ENCODE results near the gene PRRT4. TPM values are rescaled to one million over a fixed set of nuclear protein-coding genes. Genes with fewer than 3 reads are reported as not detected.

Gene PRRT4
- total RNA-seq, 2 donors from 2014 or later = 0.27 TPM; not detected in 1

DNA sequence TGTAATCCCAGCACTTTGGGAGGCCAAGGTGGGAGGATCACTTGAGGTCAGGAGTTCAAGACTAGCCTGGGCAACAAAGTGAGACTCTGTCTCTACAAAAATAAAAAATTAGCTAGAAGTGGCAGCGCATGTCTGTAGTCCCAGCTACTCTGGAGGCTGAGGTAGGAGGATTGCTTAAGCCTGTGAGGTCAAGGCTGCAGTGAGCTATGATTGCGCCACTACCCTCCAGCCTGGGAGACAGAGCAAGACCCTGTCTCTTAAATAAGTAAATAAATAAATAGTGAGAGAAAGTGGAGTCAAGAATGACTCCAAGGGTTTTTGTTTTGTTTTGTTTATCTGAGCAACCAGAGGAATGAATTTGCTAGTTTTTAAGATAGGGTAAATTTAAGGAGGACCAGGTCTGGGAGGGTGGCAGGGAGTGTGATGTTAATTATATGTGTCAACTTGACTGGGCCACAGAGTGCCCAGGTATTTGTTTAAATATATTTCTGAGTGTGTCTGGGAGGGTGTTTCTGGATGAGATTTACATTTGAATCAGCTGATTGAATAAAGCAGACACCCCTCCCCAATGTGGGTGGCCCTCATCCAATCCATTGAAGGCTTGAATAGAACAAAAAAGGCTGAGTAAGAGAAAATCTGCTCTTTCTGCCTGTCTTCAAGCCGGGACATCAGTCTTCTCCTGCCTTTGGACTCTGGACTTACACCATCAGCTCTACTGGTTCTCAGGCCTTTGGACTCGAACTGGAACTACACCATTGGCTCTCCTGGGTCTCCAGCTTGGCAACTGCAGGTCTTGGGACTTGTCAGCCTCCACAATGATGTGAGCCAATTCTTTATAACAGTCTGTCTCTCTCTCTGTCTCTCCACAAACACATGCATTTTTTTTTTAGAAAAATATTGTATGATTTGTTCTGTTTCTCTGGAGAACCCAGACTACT lies 24.8 kb upstream of the PRRT4 start:
- no peak overlapping the region for H3K27ac Mint-ChIP-seq
- no peaks in the 10 kb centered on the region for H3K9me3 Mint-ChIP-seq
- ATAC-seq = no peak

DNA sequence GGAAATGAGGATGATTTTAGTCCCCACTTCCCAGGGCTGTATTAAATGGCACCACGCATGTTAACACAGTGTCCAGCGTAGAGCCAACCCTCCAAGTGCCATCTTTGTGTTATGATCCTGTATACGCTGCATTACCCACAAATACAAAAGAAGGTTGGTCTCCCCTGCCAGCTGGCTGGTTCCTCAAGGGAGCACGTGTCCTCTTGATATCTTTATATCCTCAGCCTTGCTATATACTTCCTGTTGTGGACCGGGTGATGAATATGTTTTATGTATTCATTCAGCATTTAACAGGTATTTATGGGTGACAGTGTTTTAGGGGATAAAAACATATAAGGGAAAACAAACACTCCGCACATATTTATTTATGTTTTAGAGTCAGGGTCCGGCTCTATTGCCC lies 23.2 kb upstream of the PRRT4 start:
- DNase-seq (ENCODE audit: low spot score in 2 of 2) (no peak), ATAC-seq (no peak)
- H3K36me3 Mint-ChIP-seq = no peaks in the 10 kb centered on the region
- H3K9me3 Mint-ChIP-seq = no peaks in the 10 kb centered on the region
- no peak overlapping the region for H3K27ac Mint-ChIP-seq

More for the DNA sequence above, 24.8 kb upstream of the PRRT4 start:
- no peaks in the 10 kb centered on the region for H3K36me3 Mint-ChIP-seq
- no peak for DNase-seq (ENCODE audit: low spot score in 2 of 2)

DNA sequence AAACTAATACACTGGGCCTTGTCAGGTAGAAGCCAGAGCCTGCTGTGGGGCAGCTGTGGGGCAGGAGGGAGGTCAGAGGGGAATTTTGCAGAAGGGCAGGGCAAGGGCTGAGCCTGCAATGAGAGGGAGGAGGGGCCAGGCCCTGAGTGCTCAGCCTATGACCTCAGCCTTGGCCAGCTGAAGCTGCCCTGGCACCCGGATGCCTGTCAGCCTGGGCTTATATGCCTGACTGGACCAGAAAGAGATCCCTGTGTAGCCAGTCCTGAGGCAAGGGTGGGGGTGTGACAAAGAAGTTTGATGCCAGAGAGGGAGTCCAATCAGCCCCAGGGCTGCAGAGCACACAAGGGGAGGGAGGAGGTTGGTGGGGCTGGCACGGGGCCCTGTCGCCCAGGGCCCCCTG lies 22.3 kb upstream of the PRRT4 start:
- no peak for ATAC-seq
- DNase-seq (ENCODE audit: low spot score in 2 of 2) = no peak
- Mint-ChIP-seq H3K36me3 (no peaks in the 10 kb centered on the region), H3K9me3 (no peaks in the 10 kb centered on the region), H3K27ac (no peak overlapping the region)

DNA sequence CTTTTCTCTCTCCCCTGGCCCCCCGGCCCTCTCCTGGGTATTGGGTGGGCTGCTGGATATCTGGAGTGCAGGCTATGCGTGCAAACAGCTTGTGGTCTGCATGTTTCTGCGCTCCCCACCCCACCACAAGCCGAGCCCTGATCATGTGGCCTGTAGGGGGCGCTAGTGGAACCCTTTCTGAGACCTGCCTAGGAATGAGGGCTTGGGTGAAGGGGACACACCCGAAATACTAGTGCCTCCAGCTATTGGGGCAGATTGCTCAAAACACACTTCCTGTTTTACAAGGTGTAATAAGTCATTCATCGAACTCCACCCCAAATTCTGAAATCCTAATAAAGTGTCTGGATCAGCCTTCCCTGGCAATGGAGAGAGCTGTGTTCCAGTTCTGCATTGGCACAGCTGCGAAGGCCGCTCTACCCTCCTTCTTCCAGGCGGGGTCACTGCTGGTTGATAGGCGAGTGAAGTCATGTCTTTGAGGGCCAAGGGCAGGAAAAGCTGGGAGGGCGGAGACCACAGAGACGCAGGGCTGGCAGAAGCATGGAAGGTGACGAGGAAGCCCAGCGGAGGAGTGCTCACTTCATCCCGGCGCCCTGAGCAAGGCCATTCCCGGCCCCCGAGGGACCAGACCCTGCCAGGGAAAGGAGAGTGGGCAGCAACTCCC lies 19.8 kb upstream of the PRRT4 start:
- H3K36me3 Mint-ChIP-seq = no peaks in the 10 kb centered on the region
- ATAC-seq = peak in 1 of 2 donors; percentile 75
- H3K27ac Mint-ChIP-seq = no peak overlapping the region
- no peaks in the 10 kb centered on the region for H3K9me3 Mint-ChIP-seq
- DNase-seq (ENCODE audit: low spot score in 2 of 2) = peak in 1 of 2 donors; percentile 74

DNA sequence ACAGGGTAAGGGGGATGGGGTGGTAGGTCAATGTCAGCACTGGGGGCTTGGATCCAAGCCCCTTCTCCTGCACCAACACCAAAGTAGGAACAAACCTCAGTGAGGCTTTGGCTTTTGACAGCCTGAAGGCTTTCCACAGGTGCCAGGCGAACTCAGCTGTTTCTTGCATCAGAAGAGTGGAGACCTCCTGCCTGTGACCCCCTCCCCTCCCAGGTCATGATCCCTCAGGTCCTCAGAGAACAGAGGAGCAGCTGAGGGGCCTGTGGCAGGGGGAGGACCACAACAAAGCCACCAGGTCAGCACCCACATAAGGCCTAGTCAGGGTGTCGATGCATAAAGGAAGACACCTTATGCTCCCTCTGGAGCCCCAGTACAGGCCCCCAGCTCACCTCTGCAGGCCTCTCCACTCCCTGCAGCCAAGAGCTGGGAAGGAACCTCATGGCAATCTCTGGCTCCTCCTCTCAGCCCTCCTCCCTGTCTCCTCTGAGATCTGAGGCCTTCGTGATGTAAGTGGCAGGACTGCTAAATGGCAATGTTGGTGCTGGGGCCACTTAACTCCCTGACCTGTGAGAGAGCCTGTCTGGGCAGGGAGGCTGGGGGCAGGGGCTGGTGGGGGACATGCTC lies 19.1 kb upstream of the PRRT4 start:
- ATAC-seq (peak in 1 of 2 donors; percentile 33), DNase-seq (ENCODE audit: low spot score in 2 of 2) (no peak)
- Mint-ChIP-seq H3K36me3 (no peaks in the 10 kb centered on the region), H3K27ac (no peak overlapping the region), H3K9me3 (no peaks in the 10 kb centered on the region)

DNA sequence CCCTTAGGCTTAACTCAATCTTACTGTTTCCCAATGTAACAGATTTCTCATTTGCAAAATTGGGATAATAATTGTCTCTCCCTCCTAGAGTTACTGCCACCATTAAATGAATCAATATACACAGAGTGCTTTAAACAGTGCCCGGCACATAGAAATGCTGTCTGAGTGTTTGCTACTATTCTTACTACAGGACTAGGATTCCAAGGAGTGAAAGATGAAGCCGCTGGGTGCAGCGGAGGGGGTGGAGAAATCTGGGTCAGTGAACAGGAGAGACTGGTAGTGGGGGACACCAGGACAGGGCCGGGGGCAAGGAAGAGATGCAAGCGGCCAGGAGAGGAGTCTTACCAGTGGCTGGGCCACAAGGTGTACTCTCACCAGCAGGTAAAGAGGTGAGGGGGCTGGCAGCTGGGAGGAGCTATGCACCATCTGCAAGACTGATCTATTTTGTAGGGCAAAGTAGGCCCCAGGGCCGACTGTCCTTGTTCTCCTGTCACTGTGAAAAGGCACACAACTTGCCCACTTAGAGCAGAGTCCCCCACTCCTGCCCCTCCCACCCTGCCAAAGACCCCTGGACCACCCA lies 18.5 kb upstream of the PRRT4 start:
- Mint-ChIP-seq H3K36me3 (no peaks in the 10 kb centered on the region), H3K27ac (peak overlapping the region in 1 of 2 donors; percentile 11), H3K9me3 (no peaks in the 10 kb centered on the region)
- DNase-seq (ENCODE audit: low spot score in 2 of 2) = no peak
- ATAC-seq = no peak

DNA sequence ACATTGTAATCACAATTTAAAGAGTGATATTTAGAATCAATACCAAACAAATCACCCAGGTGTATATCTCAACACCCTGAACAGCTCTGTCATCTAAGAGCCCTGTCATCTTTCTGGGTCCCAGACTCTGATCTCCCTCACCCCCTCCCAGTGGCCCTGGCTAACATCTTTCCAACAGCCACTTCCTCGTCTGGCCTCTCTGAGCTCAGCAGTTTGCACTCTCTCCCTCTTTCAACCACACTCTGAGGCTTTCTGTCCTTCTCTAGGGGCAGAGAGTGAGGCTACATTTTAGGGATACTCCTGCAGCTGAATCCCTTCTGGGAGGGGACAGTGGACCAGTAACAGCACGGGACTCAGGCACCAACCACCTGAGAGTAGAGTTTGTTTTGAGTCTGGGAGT lies 17.1 kb upstream of the PRRT4 start:
- no peak for ATAC-seq
- H3K27ac Mint-ChIP-seq = no peak overlapping the region
- no peaks in the 10 kb centered on the region for H3K9me3 Mint-ChIP-seq
- DNase-seq (ENCODE audit: low spot score in 2 of 2) = no peak
- no peaks in the 10 kb centered on the region for H3K36me3 Mint-ChIP-seq

DNA sequence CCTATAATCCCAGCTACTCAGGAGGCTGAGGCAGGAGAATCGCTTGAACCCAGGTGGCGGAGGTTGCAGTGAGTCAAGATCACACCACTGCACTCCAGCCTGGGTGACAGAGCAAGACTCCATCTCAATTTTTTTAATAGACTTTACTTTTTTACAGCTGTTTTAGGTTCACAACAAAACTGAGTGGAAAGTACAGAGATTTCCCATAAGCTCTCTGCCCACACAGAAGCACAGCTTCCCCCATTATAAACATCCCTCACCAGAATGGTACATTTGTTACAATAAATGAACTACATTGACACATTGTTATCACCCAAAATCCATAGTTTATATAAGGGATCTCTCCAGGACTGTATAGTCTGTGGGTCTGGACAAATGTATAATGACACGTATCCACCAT lies 14.6 kb upstream of the PRRT4 start:
- ATAC-seq (no peak), DNase-seq (ENCODE audit: low spot score in 2 of 2) (no peak)
- H3K9me3 Mint-ChIP-seq = no peaks in the 10 kb centered on the region
- H3K27ac Mint-ChIP-seq = no peak overlapping the region
- H3K36me3 Mint-ChIP-seq = no peaks in the 10 kb centered on the region

DNA sequence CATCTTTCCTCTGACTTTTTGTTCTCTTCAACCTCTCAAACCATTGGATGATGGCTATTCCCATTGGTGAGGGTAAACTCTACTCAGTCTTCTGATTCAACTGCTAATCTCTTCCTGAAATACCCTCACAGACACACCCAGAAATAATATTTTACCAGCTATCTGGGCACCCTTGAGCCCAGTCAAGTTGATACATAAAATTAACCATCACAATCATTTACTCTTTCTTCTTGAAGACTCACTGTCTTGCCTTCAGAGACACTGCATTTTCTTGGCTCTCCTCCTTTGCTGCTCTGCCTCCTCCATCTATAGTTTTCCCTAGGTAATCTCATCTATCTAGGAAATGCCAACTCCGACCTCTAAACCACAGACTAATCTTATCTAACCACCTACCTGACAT lies 12.6 kb upstream of the PRRT4 start:
- no peaks in the 10 kb centered on the region for H3K9me3 Mint-ChIP-seq
- ATAC-seq (no peak), DNase-seq (ENCODE audit: low spot score in 2 of 2) (no peak)
- no peaks in the 10 kb centered on the region for H3K36me3 Mint-ChIP-seq
- no peak overlapping the region for H3K27ac Mint-ChIP-seq

DNA sequence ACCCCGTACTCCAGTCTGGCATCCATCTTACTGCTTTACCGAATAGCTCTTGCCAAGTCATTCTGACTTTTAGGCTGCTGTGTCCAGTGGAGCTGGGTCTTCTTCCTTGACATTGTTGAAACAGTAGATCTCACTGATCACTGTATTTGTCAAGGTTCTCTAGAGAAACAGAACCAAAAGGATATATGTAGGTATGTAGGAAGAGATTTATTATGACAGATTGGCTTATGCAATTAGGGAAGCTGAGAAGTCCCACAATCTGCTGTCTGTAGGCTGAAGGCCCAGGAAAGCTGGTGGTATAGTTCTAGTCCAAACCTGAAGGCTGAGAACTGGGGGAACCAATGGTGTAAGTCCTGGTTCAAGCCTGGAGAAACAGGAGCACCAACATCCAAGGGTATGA lies 12.1 kb upstream of the PRRT4 start:
- no peak overlapping the region for H3K27ac Mint-ChIP-seq
- DNase-seq (ENCODE audit: low spot score in 2 of 2) (no peak), ATAC-seq (no peak)
- no peaks in the 10 kb centered on the region for H3K36me3 Mint-ChIP-seq
- H3K9me3 Mint-ChIP-seq = no peaks in the 10 kb centered on the region

DNA sequence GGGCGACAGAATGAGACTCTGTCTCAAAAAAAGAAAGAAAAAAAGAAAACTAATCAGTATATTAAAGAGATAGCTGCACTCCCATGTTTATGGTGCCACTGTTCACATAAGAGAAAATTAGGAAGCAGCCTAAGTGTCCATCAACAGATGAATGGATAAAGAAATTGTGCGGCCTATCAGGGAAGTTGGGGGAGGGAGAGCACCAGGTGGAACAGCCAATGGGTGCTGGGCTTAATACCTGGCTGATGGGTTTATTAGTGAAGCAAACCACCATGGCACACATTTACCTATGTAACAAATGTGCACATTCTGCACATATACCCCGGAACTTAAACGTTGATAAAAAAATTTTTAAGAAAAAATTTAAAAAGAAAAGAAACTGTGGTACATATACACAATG lies 9.0 kb upstream of the PRRT4 start:
- no peak overlapping the region for H3K27ac Mint-ChIP-seq
- DNase-seq (ENCODE audit: low spot score in 2 of 2) (no peak), ATAC-seq (no peak)
- no peaks in the 10 kb centered on the region for H3K36me3 Mint-ChIP-seq
- no peaks in the 10 kb centered on the region for H3K9me3 Mint-ChIP-seq

DNA sequence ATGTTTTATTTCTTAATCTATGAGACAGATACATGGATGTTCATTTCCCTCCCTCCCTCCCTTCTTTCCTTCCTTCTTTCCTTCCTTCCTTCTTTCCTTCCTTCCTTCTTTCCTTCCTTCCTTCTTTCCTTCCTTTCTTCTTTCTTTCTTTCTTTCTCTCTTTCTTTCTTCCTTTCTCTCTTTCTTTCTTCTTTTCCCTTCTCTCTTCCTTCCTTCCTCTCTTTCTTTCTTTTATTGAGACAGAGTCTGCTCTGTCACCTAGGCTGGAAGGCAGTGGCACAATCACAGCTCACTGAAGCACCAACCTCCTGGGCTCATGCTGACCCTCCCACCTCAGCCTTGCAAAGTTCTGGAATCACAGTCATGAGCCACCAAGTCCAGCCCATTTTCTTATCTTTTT lies 5.5 kb upstream of the PRRT4 start:
- no peak for DNase-seq (ENCODE audit: low spot score in 2 of 2)
- Mint-ChIP-seq H3K27ac (no peak overlapping the region), H3K9me3 (no peaks in the 10 kb centered on the region), H3K36me3 (peaks cover 0 to 4% of the 10 kb centered on the region in 2 donors)
- no peak for ATAC-seq

DNA sequence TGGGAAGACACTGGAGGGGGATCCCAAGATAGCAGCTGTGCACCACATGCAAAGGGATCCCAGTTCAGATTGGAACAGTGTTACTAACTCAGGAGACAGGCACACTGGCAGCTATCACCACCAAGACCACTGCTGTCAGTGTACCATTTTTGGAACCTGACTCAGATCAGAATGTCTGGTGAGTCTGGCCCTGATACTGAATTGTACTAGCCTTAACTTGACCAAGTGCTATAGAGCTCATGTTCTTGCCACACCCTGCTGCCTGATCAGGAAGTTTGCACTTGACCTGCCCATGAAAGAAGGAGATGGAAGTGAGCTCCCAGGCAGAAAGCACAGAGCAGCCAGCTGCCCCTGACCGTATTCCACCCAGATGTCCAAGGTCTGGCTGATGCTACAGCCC lies 4.8 kb upstream of the PRRT4 start:
- Mint-ChIP-seq H3K36me3 (peaks cover 0 to 8% of the 10 kb centered on the region in 2 donors), H3K9me3 (no peaks in the 10 kb centered on the region), H3K27ac (no peak overlapping the region)
- DNase-seq (ENCODE audit: low spot score in 2 of 2) = no peak
- ATAC-seq = no peak

DNA sequence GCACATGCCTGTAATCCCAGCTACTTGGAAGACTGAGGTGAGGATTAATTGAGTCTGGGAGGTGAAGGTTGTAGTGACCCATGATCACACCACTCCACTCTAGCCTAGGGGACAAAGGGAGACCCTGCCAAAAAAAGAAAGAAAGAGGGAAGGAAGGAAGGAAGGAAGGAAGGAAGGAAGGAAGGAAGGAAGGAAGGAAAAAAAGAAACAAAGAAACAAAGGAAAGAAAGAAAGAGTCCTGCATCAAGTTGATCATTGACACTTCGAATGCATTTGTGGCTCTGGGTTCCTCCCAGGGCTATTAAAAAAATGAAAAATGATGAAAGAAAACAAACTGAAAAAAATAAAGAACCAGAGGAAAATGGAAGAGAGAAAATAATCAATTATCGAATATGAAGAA lies 3.9 kb upstream of the PRRT4 start:
- H3K36me3 Mint-ChIP-seq = peaks cover 0 to 8% of the 10 kb centered on the region in 2 donors
- ATAC-seq (no peak), DNase-seq (ENCODE audit: low spot score in 2 of 2) (no peak)
- H3K27ac Mint-ChIP-seq = no peak overlapping the region
- no peaks in the 10 kb centered on the region for H3K9me3 Mint-ChIP-seq

DNA sequence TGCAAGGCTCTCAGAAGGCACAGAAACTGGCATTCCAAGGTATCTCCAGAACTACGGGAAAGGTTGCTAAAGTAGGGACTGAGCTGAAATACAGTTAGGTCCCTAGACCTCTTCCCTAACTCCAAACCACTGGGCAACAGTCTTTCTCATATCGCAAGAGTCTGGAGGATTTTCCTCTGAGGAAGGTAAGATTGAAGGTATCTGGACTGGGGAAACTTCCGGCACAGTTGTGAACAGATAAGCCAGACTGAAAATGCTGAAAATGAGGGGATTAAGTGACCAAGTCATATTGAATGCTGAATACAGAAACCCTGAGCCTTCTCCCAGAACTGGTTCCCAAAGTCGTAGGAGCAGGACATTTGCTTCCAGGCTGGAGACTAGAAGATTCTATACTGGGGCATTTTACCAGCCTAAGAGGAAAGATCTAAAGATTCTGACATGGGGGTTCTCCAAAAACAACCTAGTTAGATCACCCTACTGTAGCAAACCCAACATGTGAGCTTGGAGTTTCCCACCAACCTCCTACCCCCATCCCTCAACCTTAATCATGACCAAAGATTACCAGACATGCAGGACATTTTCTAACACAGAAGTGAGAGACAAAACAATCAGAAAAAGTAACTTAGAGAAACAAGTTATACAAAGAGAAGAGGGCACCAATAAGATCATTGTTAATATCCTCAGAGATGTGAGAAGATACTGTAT lies 2.8 kb upstream of the PRRT4 start:
- H3K27ac Mint-ChIP-seq = no peak overlapping the region
- H3K9me3 Mint-ChIP-seq = no peaks in the 10 kb centered on the region
- peaks cover 0 to 8% of the 10 kb centered on the region in 2 donors for H3K36me3 Mint-ChIP-seq
- no peak for ATAC-seq
- no peak for DNase-seq (ENCODE audit: low spot score in 2 of 2)

DNA sequence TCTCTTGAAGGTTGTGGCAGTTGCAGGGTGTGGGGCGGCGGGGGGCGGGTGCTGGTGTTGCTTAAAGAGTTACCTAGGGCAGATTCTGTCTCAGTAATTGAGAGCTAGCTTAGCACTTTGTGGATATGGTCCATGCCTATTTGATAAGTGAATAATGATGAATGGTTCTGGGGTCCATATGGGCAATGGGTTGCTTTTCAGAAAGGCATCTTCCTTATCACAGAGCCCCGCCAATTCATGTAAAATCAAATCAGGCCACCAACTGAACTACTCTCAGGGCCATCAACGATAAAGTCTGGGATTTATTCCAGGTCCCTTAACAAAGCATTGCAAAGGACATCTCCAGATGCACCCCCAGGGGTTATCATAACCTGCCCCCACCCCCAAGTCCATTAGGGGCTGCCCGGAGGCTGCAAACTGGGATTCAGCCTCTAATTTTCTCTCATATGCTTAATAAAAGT lies 1.8 kb upstream of the PRRT4 start:
- Mint-ChIP-seq H3K9me3 (no peaks in the 10 kb centered on the region), H3K36me3 (peaks cover 0 to 8% of the 10 kb centered on the region in 2 donors), H3K27ac (no peak overlapping the region)
- ATAC-seq = no peak
- no peak for DNase-seq (ENCODE audit: low spot score in 2 of 2)
